Mesenchymal stem cell (in vitro differentiated cells and primary cell): ENCODE measurements around the gene FBRSL1.

Experiments
- DNase-seq: peaks from one replicate; pipeline ENCODE4 v3.0.0-alpha.2; 2013
- H2AFZ ChIP-seq: one replicate; pipeline ENCODE4 v1.6.1; 2013; ENCODE audit warnings: low read depth, mild to moderate bottlenecking, control low read depth, inconsistent platforms, low read length, moderate library complexity
- H2AK5ac ChIP-seq: 2 replicates; pipeline ENCODE4 v1.6.1; 2013; ENCODE audit warnings: low read length, moderate library complexity, mild to moderate bottlenecking, inconsistent platforms; ENCODE audit not compliant: severe bottlenecking
- H2BK120ac ChIP-seq: one replicate; pipeline ENCODE4 v1.6.1; 2013; ENCODE audit warnings: low read depth, mild to moderate bottlenecking, inconsistent platforms, low read length, moderate library complexity
- H2BK12ac ChIP-seq, 2 experiments: one replicate each; pipeline ENCODE4 v1.6.1; 2013; ENCODE audit warnings: inconsistent platforms in 2 of 2, low read length in 2 of 2, mild to moderate bottlenecking in 2 of 2, moderate library complexity in 2 of 2, control low read depth in 1 of 2
- H2BK15ac ChIP-seq: one replicate; pipeline ENCODE4 v1.6.1; 2013; ENCODE audit warnings: mild to moderate bottlenecking, low read depth, inconsistent platforms; ENCODE audit not compliant: poor library complexity, severe bottlenecking
- H2BK5ac ChIP-seq: 2 replicates; pipeline ENCODE4 v1.6.1; 2013; ENCODE audit warnings: low read depth, mild to moderate bottlenecking, low read length, control low read depth, inconsistent platforms; ENCODE audit not compliant: poor library complexity, severe bottlenecking
- H3K14ac ChIP-seq, 2 experiments: one replicate each; pipeline ENCODE4 v1.6.1; 2013; ENCODE audit warnings: inconsistent platforms in 2 of 2, low read length in 2 of 2, control low read depth in 1 of 2, mild to moderate bottlenecking in 1 of 2, moderate library complexity in 1 of 2
- H3K18ac ChIP-seq, 2 experiments: one replicate each; pipeline ENCODE4 v1.6.1; 2013; ENCODE audit warnings: inconsistent platforms in 2 of 2, low read length in 2 of 2, control low read depth in 1 of 2, low read depth in 1 of 2, mild to moderate bottlenecking in 1 of 2
- H3K23ac ChIP-seq, 2 experiments: one replicate each; pipeline ENCODE4 v1.6.1; 2013; ENCODE audit warnings: inconsistent platforms in 2 of 2, low read length in 2 of 2, mild to moderate bottlenecking in 2 of 2, moderate library complexity in 2 of 2, control low read depth in 1 of 2
- H3K27ac ChIP-seq: 2 replicates; pipeline ENCODE4 v1.5.1; 2013; ENCODE audit warnings: mild to moderate bottlenecking, moderate library complexity, low read length, control low read depth, inconsistent platforms; ENCODE audit not compliant: poor library complexity, severe bottlenecking
- H3K27me3 ChIP-seq, 2 experiments: 2 replicates each; pipeline versions ENCODE4 v1.6.1 to v1.7.0; 2013; ENCODE audit warnings: low read length in 2 of 2, mild to moderate bottlenecking in 2 of 2, moderate library complexity in 2 of 2, control low read depth in 1 of 2, inconsistent platforms in 1 of 2; ENCODE audit not compliant: control insufficient read depth in 1 of 2, insufficient read depth in 1 of 2
- H3K36me3 ChIP-seq, 2 experiments: 2 replicates each; pipeline versions ENCODE4 v1.6.1 to v1.7.0; 2013; ENCODE audit warnings: low read length in 2 of 2, control low read depth in 1 of 2, inconsistent platforms in 1 of 2, low read depth in 1 of 2, mild to moderate bottlenecking in 1 of 2; ENCODE audit not compliant: insufficient read depth in 2 of 2, control insufficient read depth in 1 of 2
- H3K4ac ChIP-seq, 2 experiments: one replicate each; pipeline ENCODE4 v1.6.1; 2013; ENCODE audit warnings: inconsistent platforms in 2 of 2, low read length in 2 of 2, mild to moderate bottlenecking in 2 of 2, moderate library complexity in 2 of 2, control low read depth in 1 of 2, low read depth in 1 of 2
- H3K4me1 ChIP-seq: 2 replicates; pipeline ENCODE4 v1.6.1; 2013; ENCODE audit warnings: low read depth, low read length, control low read depth; ENCODE audit not compliant: control insufficient read depth, insufficient read depth
- H3K4me2 ChIP-seq: 2 replicates; pipeline ENCODE4 v1.6.1; 2013; ENCODE audit warnings: low read length, mild to moderate bottlenecking, inconsistent platforms; ENCODE audit not compliant: poor library complexity, severe bottlenecking
- H3K4me3 ChIP-seq, 2 experiments: 2 replicates each; pipeline versions ENCODE4 v1.5.1 to v1.7.0; 2013; ENCODE audit warnings: low read length in 2 of 2, mild to moderate bottlenecking in 2 of 2, control low read depth in 1 of 2, low read depth in 1 of 2; ENCODE audit not compliant: insufficient read depth in 1 of 2
- H3K79me1 ChIP-seq: replicated peaks from 2 replicates; pipeline ENCODE4 v1.6.1; 2013; ENCODE audit warnings: mild to moderate bottlenecking, control low read depth, low read length, inconsistent platforms; ENCODE audit not compliant: poor library complexity, severe bottlenecking
- H3K9ac ChIP-seq: 2 replicates; pipeline ENCODE4 v1.7.0; 2013; ENCODE audit warnings: mild to moderate bottlenecking, low read length, moderate library complexity
- H3K9me3 ChIP-seq: 2 replicates; pipeline ENCODE4 v1.7.0; 2013; ENCODE audit warnings: mild to moderate bottlenecking, low read length; ENCODE audit not compliant: control insufficient read depth
- H4K8ac ChIP-seq: one replicate; pipeline ENCODE4 v1.6.1; 2013; ENCODE audit warnings: inconsistent platforms, mild to moderate bottlenecking, low read length, moderate library complexity
- H4K91ac ChIP-seq: one replicate; pipeline ENCODE4 v1.6.1; 2013; ENCODE audit warnings: mild to moderate bottlenecking, low read length, inconsistent platforms
- WGBS: methylation state at CpG from one replicate; pipeline ENCODE4 v1.1.7; 2013; ENCODE audit warnings: mixed read lengths; 5-methylcytosine and 5-hydroxymethylcytosine counted together

FBRSL1 gene

DNA sequence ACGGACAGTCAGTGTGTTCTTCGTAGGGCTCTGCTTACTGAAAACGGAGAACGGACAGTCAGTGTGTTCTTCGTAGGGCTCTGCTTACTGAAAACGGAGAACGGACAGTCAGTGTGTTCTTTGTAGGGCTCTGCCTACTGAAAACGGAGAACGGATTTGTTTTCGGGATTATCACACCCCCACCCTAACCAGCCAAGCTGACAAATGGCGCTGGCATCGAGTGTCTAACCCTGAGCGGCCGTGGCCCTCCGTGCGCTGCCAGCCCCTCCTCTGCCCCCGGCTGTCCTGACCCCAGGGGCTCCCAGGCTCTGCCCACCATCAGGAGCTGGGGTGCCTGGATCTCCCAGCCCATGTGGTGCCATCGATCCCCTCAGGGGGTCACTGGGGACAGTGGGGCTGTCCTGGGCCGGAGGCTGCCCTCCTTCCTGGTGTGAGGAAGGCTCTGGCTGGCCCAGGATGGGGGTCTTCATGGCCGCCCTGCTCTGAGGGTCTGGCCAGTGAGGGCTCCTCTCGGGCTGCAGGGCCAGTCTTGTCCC lies 57.3 kb downstream of the FBRSL1 start:
- H3K4me1 ChIP-seq = peaks cover 48% of the 10 kb centered on the region
- no peak overlapping the region for H3K14ac ChIP-seq
- H2BK5ac ChIP-seq = no peak overlapping the region
- H3K4ac ChIP-seq = no peak overlapping the region
- no peak overlapping the region for H3K23ac ChIP-seq
- H3K36me3 ChIP-seq = peaks cover 0 to 39% of the 10 kb centered on the region in 2 experiments
- H3K27me3 ChIP-seq = peaks cover 0 to 4% of the 10 kb centered on the region in 2 experiments
- H2BK120ac ChIP-seq = no peak overlapping the region
- no peak overlapping the region for H3K18ac ChIP-seq
- H4K8ac ChIP-seq = no peak overlapping the region
- H2BK15ac ChIP-seq = no peak overlapping the region
- H2AK5ac ChIP-seq = no peak overlapping the region
- no peak overlapping the region for H3K4me3 ChIP-seq
- H3K79me1 ChIP-seq = peaks cover 3% of the 10 kb centered on the region
- no peak overlapping the region for H2BK12ac ChIP-seq
- no peak overlapping the region for H4K91ac ChIP-seq
- no peak overlapping the region for H3K9ac ChIP-seq
- no peak overlapping the region for H3K27ac ChIP-seq
- no peak for DNase-seq
- 88% methylated on average over 17 of the region's 21 CpGs for WGBS
- H3K4me2 ChIP-seq = no peak overlapping the region
- H2AFZ ChIP-seq = no peak overlapping the region
- H3K9me3 ChIP-seq = no peaks in the 10 kb centered on the region

DNA sequence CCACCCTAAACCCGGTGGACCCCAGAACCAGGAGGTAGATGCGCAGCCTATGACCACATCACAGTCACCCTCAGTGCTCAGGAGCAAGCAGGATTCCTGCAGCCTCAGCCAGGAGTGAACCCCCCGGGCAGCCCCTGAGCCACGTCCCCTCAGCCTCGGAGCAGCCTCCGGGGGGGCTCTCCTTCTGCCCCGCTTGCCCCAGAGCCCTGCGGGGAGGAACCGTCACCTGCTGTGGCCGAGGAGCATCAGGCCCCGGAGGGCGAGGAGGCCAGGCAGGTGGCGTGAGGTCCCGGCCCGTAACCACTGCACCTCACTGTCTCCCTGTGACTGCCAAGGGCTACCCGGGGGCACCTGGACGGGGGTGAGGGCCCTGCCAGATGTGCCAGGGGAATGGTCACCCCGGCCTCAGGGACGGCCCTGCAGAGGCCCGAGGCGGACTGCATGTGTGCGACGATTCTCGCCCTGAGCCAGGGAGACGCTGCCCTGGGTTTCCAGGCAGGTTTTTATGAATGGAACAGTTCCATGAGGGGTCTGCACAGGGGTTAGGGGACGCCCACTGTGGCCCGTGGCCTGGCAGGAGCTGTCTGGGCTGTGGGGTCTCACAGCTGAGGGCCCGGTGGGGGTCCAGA lies 58.6 kb downstream of the FBRSL1 start:
- no peak overlapping the region for H2AFZ ChIP-seq
- H3K27ac ChIP-seq = no peak overlapping the region
- no peak overlapping the region for H2AK5ac ChIP-seq
- H3K79me1 ChIP-seq = peaks cover 2% of the 10 kb centered on the region
- no peak overlapping the region for H2BK5ac ChIP-seq
- no peak overlapping the region for H3K4ac ChIP-seq
- H4K91ac ChIP-seq = no peak overlapping the region
- H3K4me2 ChIP-seq = no peak overlapping the region
- no peak overlapping the region for H2BK15ac ChIP-seq
- peaks cover 0 to 4% of the 10 kb centered on the region in 2 experiments for H3K27me3 ChIP-seq
- H3K9ac ChIP-seq = no peak overlapping the region
- H3K4me3 ChIP-seq = no peak overlapping the region
- peaks cover 0 to 51% of the 10 kb centered on the region in 2 experiments for H3K36me3 ChIP-seq
- H3K9me3 ChIP-seq = no peaks in the 10 kb centered on the region
- no peak overlapping the region for H2BK12ac ChIP-seq
- H3K14ac ChIP-seq = no peak overlapping the region
- no peak for DNase-seq
- no peak overlapping the region for H4K8ac ChIP-seq
- H3K23ac ChIP-seq = no peak overlapping the region
- H3K4me1 ChIP-seq = peaks cover 44% of the 10 kb centered on the region
- 97% methylated on average over 28 of the region's 28 CpGs for WGBS
- H2BK120ac ChIP-seq = no peak overlapping the region
- H3K18ac ChIP-seq = no peak overlapping the region

DNA sequence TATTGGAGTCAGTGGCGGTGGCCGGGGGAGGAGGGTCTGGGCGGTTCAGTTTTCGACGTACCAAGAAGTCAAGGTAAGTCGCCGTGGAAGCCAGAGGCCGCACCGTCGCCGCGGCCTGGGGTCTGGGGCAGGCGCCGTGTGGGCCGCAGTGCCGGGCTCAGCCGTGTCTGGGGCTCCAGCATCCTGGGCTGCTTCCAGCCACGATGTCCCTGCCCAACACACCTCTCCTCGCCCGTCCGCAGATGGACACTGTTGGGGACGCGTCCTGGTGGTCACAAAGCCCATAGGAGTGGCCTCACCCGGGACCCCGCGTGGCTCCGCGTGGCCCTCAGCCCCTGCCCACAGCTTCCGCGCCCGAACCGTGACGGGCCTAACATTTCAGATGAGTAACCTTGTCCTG lies 59.1 kb downstream of the FBRSL1 start:
- Histone ChIP-seq H2BK12ac (no peak overlapping the region), H2BK5ac (no peak overlapping the region), H2BK120ac (no peak overlapping the region), H3K18ac (no peak overlapping the region), H3K27ac (no peak overlapping the region), H2BK15ac (no peak overlapping the region), H3K36me3 (peaks cover 0 to 53% of the 10 kb centered on the region in 2 experiments), H3K23ac (no peak overlapping the region), H3K14ac (no peak overlapping the region), H3K4ac (no peak overlapping the region), H3K27me3 (peaks cover 0 to 4% of the 10 kb centered on the region in 2 experiments), H3K9me3 (no peaks in the 10 kb centered on the region), H3K9ac (no peak overlapping the region), H4K91ac (no peak overlapping the region), H3K4me2 (no peak overlapping the region), H2AFZ (no peak overlapping the region), H3K4me3 (no peak overlapping the region), H2AK5ac (no peak overlapping the region), H3K4me1 (peaks cover 40% of the 10 kb centered on the region), H4K8ac (no peak overlapping the region), H3K79me1 (peaks cover 2% of the 10 kb centered on the region)
- WGBS = 96% methylated on average over 33 of the region's 33 CpGs
- DNase-seq = no peak

DNA sequence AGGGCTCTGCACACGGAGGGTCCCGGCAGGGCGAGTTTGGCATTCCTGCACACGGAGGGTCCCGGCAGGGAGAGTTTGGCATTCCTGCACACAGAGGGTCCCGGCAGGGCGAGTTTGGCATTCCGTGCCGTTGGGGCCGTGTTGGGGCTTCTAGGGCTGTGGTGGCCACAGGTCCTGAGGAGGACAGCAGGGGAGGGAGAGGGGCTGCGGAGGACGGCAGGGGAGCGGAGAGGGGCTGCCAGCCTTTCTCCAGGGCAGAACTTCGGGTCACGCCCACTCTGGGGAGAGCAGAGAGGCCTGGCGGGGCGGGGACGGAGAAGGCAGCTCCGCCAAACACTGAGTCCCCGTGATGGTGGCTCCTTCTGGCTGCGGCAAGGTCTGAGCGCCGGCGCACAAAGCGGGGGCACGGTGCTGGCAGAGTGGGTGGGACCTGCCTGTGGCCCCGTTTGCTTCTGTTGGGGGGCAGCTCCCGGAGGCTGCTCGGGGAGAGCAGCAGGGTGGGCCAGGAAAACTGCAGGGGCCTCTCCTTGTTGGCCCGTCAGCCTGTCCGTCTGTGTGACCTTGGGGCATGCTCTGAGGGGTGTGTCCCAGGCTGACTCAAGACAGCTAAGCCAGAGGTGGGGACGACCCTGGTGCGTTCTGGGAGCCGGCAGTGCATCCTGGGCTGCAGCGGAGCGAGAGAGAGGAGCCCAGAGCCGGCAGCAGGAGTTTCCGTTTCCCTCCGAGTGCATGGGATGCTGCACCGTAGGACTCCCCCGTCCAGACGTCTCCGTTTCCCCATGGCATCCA lies 60.3 kb downstream of the FBRSL1 start:
- Histone ChIP-seq H3K4me1 (peaks cover 36% of the 10 kb centered on the region), H3K4me2 (peak overlapping the region; percentile 74), H2AK5ac (no peak overlapping the region), H4K91ac (no peak overlapping the region), H2AFZ (no peak overlapping the region), H2BK15ac (no peak overlapping the region), H3K27me3 (peaks cover 0 to 4% of the 10 kb centered on the region in 2 experiments), H4K8ac (peak overlapping the region; percentile 29), H3K9me3 (no peaks in the 10 kb centered on the region), H3K36me3 (peaks cover 0 to 57% of the 10 kb centered on the region in 2 experiments), H3K27ac (no peak overlapping the region), H3K18ac (peak overlapping the region in 1 of 2 experiments; percentile 18), H3K79me1 (peaks cover 2% of the 10 kb centered on the region), H3K4ac (no peak overlapping the region), H2BK5ac (no peak overlapping the region), H2BK12ac (no peak overlapping the region), H2BK120ac (no peak overlapping the region), H3K23ac (no peak overlapping the region), H3K4me3 (peak overlapping the region in 1 of 2 experiments; percentile 58), H3K9ac (peak overlapping the region; percentile 26), H3K14ac (no peak overlapping the region)
- DNase-seq = peak; percentile 44
- WGBS = 17% methylated on average over 41 of the region's 43 CpGs
